NCI-H2227 treated with DMSO at 0.1 percent for 48 hours (cell line): ENCODE measurements around the gene PATJ.
"Not testable (repeated sequence)": the region's sequence is repeated elsewhere in the genome, so short reads cannot be mapped to it uniquely, and the experiment has no call there.

Experiments used
- DNase-seq: peaks from one replicate; lab custom pipeline; 2025; lab: John Stamatoyannopoulos, UW

Gene PATJ

DNA sequence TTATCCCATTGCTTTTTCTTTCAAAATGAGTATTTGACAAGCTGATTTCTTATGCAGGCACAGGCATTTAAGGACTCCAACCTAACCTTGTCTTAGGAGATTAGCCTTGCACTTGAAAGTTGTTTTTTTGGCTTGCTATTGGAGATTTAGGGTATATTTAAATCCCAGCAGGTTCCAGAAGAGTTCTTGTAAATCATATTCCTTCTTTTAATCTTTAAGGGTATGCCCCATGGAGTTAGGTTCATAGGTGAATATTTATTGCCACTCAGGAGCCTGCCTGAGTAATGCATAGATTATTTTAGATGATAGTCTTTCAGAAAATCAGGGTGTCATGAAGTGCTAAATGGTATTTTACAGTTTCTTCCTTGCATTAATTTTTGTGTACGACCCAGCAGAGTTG, 146.5 kb downstream of the PATJ start:
- peak; percentile 85 for DNase-seq

DNA sequence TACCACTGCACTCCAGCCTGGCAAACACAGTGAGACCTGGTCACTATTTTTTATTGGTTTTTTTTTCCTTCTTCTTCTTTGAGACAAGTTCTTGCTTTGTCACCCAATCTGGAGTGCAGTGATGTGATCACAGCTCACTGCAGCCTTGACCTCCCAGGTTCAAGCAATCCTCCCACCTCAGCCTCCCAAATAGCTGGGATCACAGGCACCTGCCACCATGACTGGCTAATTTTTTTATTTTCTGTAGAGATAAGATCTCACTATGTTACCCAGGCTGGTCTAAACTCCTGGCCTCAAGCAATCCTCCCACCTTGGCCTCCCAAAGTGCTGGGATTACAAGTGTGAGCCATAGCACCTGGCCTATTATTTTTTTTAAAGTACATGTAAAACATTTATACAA, 148.2 kb downstream of the PATJ start:
- DNase-seq = not testable (repeated sequence)

DNA sequence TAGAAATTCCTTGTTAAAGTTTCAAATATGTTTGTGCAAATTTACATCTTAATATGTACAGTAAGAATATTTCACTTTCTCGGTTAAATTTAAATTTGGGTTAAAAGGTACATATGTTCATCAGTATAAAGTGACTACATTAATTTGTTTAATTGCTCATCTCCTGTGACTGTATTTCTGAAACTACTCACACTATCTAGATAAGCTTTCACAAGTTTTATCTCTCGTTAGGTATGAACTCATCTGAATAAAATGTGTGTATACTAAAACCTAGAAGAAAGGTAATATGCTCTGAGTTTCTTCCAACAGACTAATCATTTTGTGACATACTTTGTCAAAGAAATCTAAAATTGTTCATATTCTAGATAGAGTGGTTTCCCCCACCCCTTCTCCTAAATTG, 150.7 kb downstream of the PATJ start:
- no peak for DNase-seq

DNA sequence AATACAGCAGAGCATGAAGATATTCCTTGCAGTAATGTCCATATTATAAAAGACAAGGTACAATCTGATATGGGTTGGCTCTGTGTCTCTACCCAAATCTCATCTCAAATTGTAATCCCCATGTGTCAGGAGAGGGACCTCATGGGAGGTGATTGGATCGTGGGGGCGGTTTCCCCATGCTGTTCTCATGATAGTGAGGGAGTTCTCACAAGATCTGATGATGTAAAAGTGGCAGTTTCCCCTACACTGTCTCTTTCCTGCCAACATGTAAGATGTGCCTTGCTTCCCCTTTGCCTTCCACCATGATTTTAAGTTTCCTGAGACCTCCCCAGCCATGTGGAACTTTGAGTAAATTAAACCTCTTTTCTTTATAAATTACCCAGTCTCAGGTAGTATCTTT, 152.0 kb downstream of the PATJ start:
- DNase-seq = not testable (repeated sequence)

- DNase-seq = no peak
These were observed 152.9 kb downstream of the PATJ start for GRCh38 chr1:61895175-61895574.

DNA sequence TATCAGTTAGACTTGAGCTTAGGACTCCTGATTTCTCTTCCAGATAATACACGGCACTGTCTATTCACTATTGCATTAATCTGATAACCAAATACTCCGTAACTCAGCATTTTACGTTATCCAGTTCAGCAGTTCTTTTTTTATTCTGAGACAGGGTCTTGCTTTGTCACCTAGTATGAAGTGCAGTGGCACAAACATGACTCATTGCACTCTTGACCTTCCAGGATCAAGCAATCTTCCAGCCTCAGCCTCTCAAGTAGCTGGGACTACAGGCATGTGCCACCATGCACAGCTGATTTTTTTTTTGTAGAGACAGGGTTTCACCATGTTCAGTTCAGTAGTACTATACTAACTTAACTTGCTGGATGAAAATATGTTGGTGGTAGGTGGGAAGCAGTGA, 156.4 kb downstream of the PATJ start:
- DNase-seq = no peak

GRCh38 chr1:61904354-61904753, 162.1 kb downstream of the PATJ start:
- DNase-seq = no peak

DNA sequence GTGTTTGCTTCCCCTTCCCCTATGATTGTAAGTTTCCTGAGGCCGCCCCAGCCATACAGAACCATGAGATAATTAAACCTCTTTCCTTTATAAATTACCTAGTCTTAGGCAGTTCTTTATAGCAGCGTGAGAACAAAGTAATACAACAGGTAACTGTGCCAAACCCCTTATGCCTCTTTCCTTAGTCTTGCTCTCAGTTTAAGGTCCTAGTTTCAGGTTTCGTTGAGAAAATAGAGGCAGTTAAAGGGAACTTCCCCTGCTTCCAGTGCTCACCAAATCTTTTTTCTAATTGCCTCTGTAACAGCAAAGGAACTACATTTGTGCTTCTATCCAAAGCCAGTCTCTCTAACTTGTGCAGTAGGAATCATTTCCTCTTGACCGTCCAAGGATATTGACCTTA, 164.8 kb downstream of the PATJ start:
- DNase-seq = no peak

GRCh38 chr1:61910035-61910434, 167.8 kb downstream of the PATJ start:
- no peak for DNase-seq

- DNase-seq = peak; percentile 37
These were observed 172.7 kb downstream of the PATJ start for GRCh38 chr1:61914823-61915482.

DNA sequence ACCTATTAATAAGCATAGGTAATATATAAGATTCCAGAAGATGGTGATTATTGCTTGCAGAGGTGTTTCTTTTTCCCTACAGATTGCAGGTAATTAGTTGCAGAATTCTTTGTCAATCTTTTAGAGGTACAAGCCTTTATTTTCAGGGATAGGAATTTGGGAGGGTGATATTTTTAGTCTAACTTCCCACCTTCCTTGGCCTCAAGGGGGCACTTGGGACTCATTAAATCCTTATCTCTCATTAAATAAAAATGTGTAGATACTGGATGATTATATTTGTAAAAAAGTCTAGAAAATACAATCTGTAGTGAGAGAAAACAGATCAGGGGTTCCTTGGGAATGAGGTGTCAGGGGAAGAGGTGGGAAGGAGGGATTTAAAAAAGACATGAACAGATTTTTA, 179.2 kb downstream of the PATJ start:
- DNase-seq = no peak

DNA sequence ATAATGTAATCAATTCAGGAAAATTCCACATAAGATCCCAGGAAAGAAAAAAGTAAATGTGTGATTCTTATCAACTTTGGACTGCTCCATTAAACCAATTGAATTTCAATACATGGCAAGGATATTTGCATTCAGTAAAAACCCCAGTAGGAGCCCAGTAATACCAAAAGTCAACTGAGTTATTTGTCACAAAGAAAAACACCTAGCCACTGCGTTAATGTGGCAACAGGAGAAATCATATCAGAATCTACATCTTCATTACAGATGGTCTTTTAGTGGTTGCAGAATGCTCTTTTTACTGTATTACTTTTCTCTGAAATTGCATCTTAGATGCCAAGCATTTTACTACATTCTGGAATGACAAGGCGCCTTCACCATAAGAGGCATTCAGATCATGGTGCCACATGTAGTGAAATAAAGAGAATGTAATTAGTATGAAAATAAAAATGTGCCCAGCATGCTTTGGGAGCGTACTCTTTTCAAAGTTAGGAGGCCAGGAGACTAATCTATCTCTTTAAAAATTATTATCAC, 180.7 kb downstream of the PATJ start:
- no peak for DNase-seq

- no peak for DNase-seq
These were observed 183.5 kb downstream of the PATJ start for GRCh38 chr1:61925591-61926298.

DNA sequence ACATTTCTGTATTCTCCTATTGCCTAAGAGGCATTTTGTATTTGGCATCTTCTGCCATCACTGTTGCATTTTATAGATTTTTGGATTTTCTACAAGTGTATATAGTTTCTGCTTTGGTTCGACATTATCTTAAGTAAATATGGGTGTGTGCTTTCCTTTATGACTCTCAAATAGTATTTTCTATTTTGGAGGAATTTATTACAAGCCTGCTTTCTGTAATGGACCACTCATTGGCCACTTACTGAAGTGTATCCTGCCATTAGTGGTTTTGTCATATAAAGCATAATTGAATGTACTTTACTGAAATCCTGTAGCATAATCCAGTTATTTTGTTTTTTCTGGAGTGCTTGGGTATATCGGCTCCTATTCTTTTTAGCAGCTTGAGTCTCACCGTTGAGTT, 184.3 kb downstream of the PATJ start:
- no peak for DNase-seq

DNA sequence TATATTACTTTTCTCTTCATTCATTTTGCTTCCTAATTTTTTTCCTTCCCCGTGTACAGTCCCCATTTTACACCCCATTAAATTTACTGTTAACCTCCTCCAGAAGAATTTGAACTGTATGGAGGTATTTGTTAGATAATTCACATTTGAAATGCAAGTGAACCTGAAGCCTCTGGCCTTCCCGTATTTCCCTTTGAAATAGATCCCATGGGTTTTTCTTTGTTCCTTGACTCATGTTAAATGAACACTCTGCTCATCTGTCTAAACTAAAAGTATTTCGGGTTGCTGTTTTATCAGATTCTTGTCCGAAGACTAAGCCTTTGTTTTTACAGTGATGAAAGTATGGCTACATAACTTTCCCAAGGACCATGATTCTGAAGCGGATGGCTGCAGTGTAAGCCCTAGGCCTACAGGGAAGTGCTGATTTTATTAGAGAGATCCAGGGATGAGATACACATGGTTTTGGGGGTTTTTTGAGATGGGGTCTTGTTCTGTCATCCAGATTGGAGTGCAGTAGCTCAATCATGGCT, 187.9 kb downstream of the PATJ start:
- DNase-seq = no peak

- DNase-seq = no peak
These were observed 189.5 kb downstream of the PATJ start for GRCh38 chr1:61931587-61932279.

DNA sequence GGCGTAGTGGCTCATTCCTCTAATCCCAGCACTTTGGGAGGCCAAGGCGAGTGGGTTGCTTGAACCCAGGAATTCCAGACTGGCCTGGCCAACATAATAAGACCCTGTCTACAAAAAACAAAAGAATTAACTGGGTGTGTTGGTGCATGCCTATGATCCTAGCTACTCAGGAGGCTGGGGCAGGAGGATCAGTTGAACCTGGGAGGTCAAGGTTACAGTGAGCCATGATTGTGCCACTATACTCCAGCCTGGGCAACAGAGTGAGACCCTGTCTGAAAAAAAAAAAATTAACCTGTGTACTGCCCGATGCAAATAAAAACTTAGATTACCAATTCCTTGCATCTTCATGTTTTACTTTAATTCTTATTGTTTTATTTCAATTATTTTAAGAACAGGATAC, 193.2 kb downstream of the PATJ start:
- no peak for DNase-seq

DNA sequence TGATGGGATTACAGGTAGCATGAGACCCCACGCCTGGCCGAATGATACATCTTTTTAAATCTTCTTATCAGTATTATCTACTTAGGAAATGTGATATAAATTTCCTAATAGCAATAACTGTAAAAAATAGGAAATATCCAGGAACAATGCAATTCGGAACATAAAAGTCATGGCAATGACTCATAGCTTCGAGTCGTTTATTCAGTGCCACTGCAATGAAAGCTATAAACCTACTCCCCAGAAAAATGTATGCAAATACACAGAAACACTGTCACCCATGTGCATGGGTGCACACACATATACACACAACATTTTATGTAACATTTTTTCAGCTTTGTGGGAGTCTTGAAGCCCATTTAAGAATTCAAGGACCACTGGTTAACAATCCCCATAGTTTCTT, 194.6 kb downstream of the PATJ start:
- no peak for DNase-seq

GRCh38 chr1:61941794-61942193, 199.5 kb downstream of the PATJ start:
- DNase-seq = no peak

DNA sequence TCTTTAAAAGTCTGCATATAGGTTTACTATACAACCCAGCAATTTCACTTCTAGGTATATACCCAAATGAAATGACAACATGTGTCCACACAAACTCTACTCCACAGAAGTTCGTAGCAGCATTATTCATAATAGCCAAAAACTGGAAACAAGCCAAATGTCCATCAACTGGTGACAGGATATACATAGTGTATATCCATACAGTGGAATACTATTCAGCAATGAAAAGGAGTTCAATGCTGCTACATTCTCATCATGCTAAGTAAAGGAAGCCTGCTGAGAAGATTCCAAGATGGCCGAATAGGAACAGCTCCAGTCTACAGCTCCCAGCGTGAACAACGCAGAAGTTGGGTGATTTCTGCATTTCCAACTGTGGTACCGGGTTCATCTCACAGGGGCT, 200.6 kb downstream of the PATJ start:
- no peak for DNase-seq

GRCh38 chr1:61948685-61949084, 206.4 kb downstream of the PATJ start:
- DNase-seq = not testable (repeated sequence)

- DNase-seq = no peak
These were observed 208.1 kb downstream of the PATJ start for GRCh38 chr1:61950418-61950817.
